MM.1S (cell line): ENCODE data around the gene RSPH4A.

Experiments used
- EZH2phosphoT487 ChIP-seq: fragments of 300-600 bp; sonication (generic); IDR thresholded peaks from 2 replicates; pipeline ENCODE4 v1.6.1; 2018; ENCODE audit warnings: antibody characterized with exemption, low read length
- TF ChIP-seq, protein P1 (sequence below): fragments of 300-600 bp; sonication (generic); IDR thresholded peaks from 2 replicates; pipeline ENCODE4 v1.5.1; 2016; ENCODE audit warnings: antibody characterized with exemption, low read length, mixed read lengths

DNA sequence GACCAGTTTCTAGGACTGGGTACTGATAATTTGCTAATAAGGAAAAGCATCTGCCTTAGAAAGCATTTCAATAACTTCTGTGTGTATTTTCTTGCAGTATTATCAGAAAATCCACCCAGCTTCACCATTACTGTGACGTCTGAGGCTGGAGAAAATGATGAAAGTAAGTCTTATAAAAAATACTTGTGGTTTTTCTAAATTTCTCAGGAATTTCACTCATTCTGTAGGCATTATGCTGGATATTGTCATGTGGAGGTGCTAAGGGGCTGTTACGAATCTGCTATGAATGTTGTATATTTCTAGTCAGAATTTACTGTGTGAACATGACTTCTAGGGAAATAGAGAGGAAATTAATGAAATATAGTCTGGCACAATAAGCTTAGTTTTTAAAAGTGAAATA, 36.1 kb upstream of the RSPH4A start:
- no peak for TF ChIP-seq EZH2phosphoT487
- TF ChIP-seq, protein P1, sequence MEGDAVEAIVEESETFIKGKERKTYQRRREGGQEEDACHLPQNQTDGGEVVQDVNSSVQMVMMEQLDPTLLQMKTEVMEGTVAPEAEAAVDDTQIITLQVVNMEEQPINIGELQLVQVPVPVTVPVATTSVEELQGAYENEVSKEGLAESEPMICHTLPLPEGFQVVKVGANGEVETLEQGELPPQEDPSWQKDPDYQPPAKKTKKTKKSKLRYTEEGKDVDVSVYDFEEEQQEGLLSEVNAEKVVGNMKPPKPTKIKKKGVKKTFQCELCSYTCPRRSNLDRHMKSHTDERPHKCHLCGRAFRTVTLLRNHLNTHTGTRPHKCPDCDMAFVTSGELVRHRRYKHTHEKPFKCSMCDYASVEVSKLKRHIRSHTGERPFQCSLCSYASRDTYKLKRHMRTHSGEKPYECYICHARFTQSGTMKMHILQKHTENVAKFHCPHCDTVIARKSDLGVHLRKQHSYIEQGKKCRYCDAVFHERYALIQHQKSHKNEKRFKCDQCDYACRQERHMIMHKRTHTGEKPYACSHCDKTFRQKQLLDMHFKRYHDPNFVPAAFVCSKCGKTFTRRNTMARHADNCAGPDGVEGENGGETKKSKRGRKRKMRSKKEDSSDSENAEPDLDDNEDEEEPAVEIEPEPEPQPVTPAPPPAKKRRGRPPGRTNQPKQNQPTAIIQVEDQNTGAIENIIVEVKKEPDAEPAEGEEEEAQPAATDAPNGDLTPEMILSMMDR = no peak
